Activated T-helper 9 cell treated with anti-CD3 and anti-CD28 coated beads, Interleukin-2, amount 50 U/mL, for 16 hours (primary cell): ENCODE measurements around the gene COG5.

Experiments
- DNase-seq: peaks from one replicate; pipeline ENCODE4 v3.0.0-alpha.2; 2020; ENCODE audit warnings: low read depth

Gene COG5

DNA sequence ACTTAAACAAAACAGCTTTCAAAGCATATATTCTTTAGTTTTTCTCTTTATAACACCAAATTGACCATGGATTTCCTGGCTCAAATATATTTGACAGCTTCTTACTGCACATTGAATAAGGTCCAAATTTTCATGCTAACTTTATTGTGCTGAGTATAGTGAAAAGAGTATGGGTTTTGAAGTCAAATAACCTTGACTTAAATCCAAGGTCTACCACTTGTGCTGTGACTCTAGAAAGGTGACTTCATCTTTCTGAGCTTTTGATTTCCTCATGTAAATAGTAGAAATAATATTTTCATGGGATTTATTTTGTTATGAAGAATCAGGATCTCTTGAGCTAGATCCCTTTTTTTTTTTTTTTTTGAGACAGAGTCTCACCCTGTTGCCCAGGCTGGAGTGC is 233.2 kb downstream of the COG5 start:
- no peak for DNase-seq

GRCh38 chr7:107327986-107328569 is 235.6 kb downstream of the COG5 start:
- DNase-seq = no peak

DNA sequence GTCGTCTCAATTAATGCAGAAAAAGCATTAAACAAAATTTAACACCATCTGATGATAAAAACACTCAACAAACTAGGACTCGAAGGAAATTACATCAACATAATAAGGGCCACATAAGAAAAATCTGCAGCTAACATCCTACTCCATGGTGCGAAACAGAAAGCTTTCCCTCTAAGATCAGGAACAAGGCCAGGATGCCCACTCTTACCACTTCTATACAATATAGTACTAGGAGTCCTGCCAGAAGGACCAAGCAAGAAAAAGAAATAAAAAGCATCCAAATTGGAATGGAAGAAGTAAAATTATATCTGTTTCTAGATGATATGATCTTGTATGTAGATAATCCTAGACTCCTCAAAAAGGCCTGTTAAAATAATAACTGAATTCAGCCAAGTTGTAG is 237.7 kb downstream of the COG5 start:
- DNase-seq = no peak

DNA sequence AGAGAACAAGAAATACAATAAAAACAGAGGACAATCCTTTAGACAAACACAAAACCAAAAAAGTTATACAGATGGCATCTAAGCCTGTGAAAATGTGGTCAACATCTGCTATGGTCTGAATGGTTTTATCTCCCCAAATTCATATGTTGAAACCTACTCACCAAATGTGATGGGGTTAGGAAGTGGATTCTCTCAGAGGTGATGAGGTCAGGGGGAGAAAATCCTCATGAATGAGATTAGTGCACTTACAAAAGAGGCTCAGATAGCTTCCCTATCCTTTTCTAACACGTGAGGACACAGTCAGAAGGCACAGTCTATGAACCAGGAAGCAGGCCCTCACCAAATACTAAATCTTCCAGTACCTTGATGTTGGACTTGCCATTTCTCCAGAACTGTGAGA is 241.7 kb downstream of the COG5 start:
- no peak for DNase-seq

- DNase-seq = no peak
These were observed 242.1 kb downstream of the COG5 start for GRCh38 chr7:107321611-107322010.

DNA sequence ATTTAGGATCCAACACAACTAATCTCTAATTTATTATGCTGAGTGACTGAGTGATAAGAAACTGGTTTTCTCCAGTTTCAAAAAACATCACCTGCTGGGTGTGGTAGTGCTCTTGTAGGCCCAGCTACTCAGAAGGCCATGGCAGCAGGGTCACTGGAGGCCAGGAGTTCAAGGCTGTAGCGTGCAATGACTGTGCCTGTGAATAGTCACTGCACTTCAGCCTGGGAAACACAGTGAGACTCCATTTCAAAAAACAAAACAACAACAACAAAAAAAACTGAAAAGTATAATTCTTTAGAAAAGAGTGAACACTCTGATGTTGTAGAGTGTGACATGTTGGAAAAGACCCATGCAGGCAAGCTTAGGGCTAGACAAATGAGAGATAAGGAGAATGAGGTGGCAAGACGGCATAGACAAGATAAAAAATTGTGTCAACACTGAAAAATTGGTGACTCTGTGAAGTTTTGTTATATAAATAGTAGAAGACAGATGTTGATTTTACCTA is 243.9 kb downstream of the COG5 start:
- no peak for DNase-seq

DNA sequence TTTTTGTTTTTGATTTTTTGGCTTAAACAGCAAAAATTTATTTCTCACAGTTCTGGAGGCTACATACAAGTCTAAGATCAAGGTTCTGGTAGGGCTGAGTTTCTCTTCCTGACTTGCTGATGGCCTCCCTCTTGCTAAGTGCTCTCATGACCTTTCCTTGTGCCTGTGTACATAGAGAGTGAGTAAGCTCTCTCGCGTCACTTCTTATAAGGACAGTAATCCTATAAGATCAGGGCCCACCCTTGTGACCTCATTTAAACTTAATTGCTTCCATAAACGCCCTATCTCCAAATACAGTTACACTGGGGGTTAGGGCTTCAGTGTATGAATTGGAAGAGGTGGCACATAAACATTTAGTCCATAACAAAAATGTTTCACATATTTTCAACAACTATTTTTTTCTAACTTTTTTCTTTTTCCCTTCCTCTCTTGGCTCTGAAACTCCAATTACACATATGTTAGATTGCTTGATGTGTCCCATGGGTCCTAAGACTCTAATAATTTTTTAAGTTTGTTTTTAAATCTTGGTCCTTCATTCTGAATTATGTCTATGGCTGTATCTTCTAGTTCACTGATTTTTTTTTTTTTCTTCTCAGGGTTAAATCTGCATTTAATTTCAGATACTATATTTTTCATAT is 245.1 kb downstream of the COG5 start:
- DNase-seq = no peak

- DNase-seq = no peak
These were observed 248.0 kb downstream of the COG5 start for GRCh38 chr7:107315716-107316220.

GRCh38 chr7:107313355-107313754 is 250.4 kb downstream of the COG5 start:
- DNase-seq = no peak

- DNase-seq = no peak
These were observed 251.3 kb downstream of the COG5 start for GRCh38 chr7:107312418-107312817.

- DNase-seq = no peak
These were observed 254.4 kb downstream of the COG5 start for GRCh38 chr7:107309296-107309695.

DNA sequence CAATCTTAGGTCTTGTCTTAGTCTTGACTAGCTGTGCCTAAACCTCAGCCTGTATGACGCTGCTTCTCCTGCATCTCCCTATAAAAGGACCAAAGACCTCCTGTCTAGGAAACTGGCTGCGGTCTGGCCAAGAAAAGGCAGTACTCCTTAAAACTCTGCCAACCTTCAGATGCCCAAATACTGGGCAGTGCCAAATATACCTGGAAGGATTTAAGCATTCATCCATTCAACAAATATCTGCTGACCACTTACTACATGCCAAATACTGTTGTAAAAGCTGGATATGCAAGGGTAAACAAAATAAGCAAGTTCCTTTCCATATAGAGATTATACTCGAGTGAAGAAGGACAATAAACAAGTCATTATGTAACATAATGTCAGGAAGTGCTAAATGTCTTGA is 259.1 kb downstream of the COG5 start:
- no peak for DNase-seq

DNA sequence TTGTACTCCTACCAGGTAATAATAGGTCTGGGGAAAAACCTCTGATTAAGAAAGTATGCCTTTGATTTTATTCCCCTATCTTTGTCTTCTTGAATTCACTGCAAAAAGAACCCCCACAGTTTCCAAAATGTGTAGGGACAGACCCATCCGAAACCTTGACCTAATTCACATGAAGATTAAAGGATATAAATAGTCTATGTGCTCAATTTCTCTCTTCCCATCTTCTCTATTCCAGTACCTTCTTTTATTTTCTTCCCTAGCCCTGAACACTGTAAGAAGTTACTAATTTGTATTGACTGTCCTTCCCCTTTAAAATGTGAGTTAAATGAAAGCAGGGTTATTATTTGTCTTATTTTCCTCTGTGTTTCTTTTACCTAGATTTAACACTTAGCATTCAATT is 259.7 kb downstream of the COG5 start:
- DNase-seq = no peak

- DNase-seq = no peak
These were observed 261.4 kb downstream of the COG5 start for GRCh38 chr7:107302250-107302847.

DNA sequence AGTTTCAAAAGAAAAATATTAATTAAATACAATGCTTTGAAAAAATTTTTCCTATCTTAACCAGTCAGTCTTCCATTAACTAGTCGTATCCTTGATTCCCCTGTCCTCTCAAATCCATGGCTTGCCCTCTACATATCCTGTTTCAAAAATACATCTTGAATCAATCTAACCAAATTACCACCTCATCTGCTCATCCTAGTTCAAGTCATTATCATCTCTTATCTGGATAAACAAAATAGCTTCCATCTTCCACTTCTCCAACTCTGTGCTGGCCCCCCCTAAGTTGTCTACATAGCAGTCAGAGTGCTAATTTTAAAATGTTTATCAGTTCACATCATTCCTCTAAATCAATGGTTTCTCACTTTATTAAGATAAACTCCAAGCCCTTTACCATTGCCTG is 269.5 kb downstream of the COG5 start:
- no peak for DNase-seq

DNA sequence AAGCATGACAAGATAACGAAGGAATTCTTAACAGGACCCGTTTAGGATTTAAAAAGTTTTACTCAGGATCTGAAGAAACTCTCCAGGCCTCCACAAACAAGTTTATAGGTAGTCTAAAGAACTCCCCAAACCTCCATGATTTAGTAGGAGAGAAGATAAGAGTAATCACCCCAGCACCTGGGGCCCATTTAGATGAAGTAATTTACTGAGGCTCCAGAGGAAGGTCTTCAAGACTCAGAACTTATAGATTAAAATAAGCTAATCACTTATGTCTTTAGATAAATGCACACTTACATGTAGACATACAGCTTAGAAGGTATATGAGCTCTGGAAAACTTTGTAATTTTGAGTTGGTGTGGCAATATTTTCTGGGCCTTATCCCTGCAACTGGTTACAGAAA is 271.1 kb downstream of the COG5 start:
- no peak for DNase-seq

- DNase-seq = no peak
These were observed 272.3 kb downstream of the COG5 start for GRCh38 chr7:107291434-107291833.

DNA sequence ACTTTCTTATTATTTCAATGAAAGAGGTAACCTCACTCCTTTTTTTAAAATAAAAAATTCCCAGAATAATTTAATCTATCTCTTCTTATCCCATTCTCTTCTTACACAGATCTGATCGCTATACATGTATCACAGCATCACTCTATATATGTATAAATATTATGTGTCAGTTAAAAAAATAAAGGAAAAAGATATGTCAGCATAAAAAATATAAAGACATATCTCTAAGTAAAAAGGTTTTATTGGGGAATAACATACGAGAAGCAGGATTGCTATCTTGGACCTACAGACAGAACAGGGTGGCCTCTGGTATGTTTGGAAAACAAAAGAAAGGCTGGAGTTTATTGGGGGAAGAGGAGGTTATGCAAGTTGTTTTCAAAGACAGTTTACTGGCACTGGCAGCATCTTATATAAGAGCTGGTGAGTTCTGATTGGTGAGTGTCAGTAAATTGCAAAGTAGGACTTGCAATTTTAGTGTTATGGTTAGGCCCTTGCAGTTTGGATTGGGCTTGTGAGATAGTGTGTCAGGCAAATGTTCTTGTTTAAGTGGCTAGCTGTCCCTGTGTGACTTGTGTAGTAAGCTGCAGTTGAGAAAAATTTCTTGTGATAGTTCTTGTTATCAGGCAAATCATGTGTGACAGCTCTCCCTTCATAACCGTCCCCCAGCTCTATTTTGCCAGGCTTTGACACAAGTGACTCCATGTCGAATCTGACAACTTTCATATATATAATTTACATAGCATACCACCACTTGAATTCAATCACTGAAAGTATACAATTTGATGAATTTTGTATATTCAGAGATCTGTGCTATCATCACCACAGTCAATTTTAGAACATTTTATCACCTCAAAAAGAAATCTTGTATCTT is 276.7 kb downstream of the COG5 start:
- no peak for DNase-seq

- DNase-seq = no peak
These were observed 278.7 kb downstream of the COG5 start for GRCh38 chr7:107284911-107285479.

GRCh38 chr7:107277331-107277730 is 286.4 kb downstream of the COG5 start:
- DNase-seq = no peak

GRCh38 chr7:107276220-107276827 is 287.4 kb downstream of the COG5 start:
- DNase-seq = no peak

DNA sequence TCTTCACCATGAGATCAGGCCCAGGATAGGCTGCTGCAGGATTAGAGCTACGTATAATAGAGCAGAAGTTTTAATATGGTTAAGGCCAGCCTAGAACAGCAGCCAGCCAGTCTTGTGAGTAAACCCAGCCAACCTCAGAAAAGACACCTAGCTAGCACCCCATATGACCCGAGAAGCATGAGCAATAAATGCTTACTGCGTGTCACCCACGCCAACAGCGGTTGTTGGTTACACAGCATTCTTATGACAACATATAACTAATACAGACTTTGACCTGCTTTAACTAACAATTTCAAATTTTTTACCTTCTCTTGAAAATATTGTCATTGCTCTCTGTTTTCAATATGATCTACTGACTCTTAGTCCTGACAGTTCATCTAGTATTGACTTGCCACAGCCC is 289.2 kb downstream of the COG5 start:
- no peak for DNase-seq
